Parathyroid adenoma (tissue), 2 donors: ENCODE results near the gene CLIC6.
"Not testable (repeated sequence)": the region's sequence is repeated elsewhere in the genome, so short reads cannot be mapped to it uniquely, and the experiment has no call there.

Experiments used
- H2AFZ ChIP-seq: fragments of 300-600 bp; sonication (generic); one replicate; pipeline ENCODE4 v1.7.0; 2017; ENCODE audit warnings: antibody characterized with exemption, mild to moderate bottlenecking
- H3K27ac ChIP-seq: fragments of 300-600 bp; sonication (generic); one replicate; pipeline ENCODE4 v1.7.0; 2017
- H3K27me3 ChIP-seq: fragments of 300-600 bp; sonication (generic); one replicate; pipeline ENCODE4 v1.7.0; 2017; ENCODE audit warnings: low read length; ENCODE audit not compliant: control insufficient read depth, insufficient read depth
- H3K36me3 ChIP-seq: fragments of 300-600 bp; sonication (generic); one replicate; pipeline ENCODE4 v1.7.0; 2017; ENCODE audit warnings: low read length; ENCODE audit not compliant: control insufficient read depth, insufficient read depth
- H3K4me1 ChIP-seq: fragments of 300-600 bp; sonication (generic); one replicate; pipeline ENCODE4 v1.7.0; 2017; ENCODE audit warnings: control low read depth
- H3K4me2 ChIP-seq: fragments of 300-600 bp; sonication (generic); one replicate; pipeline ENCODE4 v1.7.0; 2017; ENCODE audit warnings: low read length
- H3K4me3 ChIP-seq: fragments of 300-600 bp; sonication (generic); one replicate; pipeline ENCODE4 v1.7.0; 2017; ENCODE audit warnings: low read depth, low read length
- H3K79me2 ChIP-seq: fragments of 300-600 bp; sonication (generic); one replicate; pipeline ENCODE4 v1.7.0; 2017; ENCODE audit warnings: control low read depth
- H3K9ac ChIP-seq: fragments of 300-600 bp; sonication (generic); one replicate; pipeline ENCODE4 v1.7.0; 2017; ENCODE audit warnings: mild to moderate bottlenecking
- H3K9me3 ChIP-seq: fragments of 300-600 bp; sonication (generic); one replicate; pipeline ENCODE4 v1.7.0; 2017; ENCODE audit warnings: low read length; ENCODE audit not compliant: control insufficient read depth
- TF ChIP-seq, protein P1 (sequence below): fragments of 300-600 bp; sonication (generic); IDR thresholded peaks from one replicate; pipeline ENCODE4 v1.7.0; 2017; ENCODE audit warnings: antibody characterized with exemption, mild to moderate bottlenecking
- donor health status: primary hyperparathyroidism.

CLIC6 gene

DNA sequence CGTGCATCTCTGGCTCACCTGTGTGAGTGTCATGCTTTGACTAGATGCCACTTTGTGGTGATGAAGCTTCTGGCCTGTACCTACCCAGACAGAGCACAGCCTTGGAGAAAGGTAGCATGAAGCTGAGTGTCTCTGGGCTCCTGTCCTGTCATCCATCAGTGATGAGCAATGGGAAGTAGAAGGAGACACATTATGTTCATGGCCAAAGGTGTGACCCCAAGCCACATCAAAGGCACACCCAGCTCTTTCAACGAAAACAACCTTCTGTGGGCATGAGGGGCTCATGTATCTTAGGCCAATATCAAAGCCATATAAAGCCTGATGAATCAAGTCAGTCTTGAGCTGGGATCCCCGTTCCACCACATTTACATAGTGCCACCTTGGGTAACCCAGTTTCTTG, 1.0 kb upstream of the CLIC6 start:
- H3K4me1 ChIP-seq = peaks cover 2% of the 10 kb centered on the region
- H3K79me2 ChIP-seq = no peaks in the 10 kb centered on the region
- no peak overlapping the region for H3K4me3 ChIP-seq
- H3K36me3 ChIP-seq = no peaks in the 10 kb centered on the region
- TF ChIP-seq, protein P1, sequence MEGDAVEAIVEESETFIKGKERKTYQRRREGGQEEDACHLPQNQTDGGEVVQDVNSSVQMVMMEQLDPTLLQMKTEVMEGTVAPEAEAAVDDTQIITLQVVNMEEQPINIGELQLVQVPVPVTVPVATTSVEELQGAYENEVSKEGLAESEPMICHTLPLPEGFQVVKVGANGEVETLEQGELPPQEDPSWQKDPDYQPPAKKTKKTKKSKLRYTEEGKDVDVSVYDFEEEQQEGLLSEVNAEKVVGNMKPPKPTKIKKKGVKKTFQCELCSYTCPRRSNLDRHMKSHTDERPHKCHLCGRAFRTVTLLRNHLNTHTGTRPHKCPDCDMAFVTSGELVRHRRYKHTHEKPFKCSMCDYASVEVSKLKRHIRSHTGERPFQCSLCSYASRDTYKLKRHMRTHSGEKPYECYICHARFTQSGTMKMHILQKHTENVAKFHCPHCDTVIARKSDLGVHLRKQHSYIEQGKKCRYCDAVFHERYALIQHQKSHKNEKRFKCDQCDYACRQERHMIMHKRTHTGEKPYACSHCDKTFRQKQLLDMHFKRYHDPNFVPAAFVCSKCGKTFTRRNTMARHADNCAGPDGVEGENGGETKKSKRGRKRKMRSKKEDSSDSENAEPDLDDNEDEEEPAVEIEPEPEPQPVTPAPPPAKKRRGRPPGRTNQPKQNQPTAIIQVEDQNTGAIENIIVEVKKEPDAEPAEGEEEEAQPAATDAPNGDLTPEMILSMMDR = no peak
- no peak overlapping the region for H3K27ac ChIP-seq
- H3K9me3 ChIP-seq = no peaks in the 10 kb centered on the region
- no peak overlapping the region for H2AFZ ChIP-seq
- H3K27me3 ChIP-seq = no peaks in the 10 kb centered on the region
- no peak overlapping the region for H3K9ac ChIP-seq
- H3K4me2 ChIP-seq = no peak overlapping the region

DNA sequence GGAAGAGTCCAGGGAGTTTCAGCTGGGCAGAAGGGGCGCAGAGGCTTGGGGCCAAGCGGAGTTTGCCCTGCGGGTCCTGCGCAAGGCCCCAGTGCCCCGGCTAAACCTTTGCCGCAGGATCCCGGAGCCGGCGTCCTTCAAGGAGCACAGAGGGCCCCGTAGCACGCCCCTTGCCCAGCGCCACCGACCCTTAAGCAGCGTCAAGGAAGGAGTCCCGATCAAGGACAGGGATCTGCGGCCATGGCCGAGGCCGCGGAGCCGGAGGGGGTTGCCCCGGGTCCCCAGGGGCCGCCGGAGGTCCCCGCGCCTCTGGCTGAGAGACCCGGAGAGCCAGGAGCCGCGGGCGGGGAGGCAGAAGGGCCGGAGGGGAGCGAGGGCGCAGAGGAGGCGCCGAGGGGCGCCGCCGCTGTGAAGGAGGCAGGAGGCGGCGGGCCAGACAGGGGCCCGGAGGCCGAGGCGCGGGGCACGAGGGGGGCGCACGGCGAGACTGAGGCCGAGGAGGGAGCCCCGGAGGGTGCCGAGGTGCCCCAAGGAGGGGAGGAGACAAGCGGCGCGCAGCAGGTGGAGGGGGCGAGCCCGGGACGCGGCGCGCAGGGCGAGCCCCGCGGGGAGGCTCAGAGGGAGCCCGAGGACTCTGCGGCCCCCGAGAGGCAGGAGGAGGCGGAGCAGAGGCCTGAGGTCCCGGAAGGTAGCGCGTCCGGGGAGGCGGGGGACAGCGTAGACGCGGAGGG, 520 bp downstream of the CLIC6 start:
- no peaks in the 10 kb centered on the region for H3K79me2 ChIP-seq
- H3K27ac ChIP-seq = peak overlapping the region; percentile 71
- peaks cover 2% of the 10 kb centered on the region for H3K4me1 ChIP-seq
- TF ChIP-seq, protein P1 = no peak
- H3K9ac ChIP-seq = peak overlapping the region; percentile 53
- H3K9me3 ChIP-seq = no peaks in the 10 kb centered on the region
- peak overlapping the region; percentile 86 for H3K4me2 ChIP-seq
- peak overlapping the region; percentile 85 for H2AFZ ChIP-seq
- H3K36me3 ChIP-seq = no peaks in the 10 kb centered on the region
- H3K4me3 ChIP-seq = peak overlapping the region; percentile 72
- no peaks in the 10 kb centered on the region for H3K27me3 ChIP-seq

DNA sequence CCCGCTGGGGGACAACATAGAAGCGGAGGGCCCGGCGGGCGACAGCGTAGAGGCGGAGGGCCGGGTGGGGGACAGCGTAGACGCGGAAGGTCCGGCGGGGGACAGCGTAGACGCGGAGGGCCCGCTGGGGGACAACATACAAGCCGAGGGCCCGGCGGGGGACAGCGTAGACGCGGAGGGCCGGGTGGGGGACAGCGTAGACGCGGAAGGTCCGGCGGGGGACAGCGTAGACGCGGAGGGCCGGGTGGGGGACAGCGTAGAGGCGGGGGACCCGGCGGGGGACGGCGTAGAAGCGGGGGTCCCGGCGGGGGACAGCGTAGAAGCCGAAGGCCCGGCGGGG, 1.1 kb downstream of the CLIC6 start:
- peak overlapping the region; percentile 86 for H3K4me2 ChIP-seq
- not testable (repeated sequence) for H3K27me3 ChIP-seq, H3K79me2 ChIP-seq, H3K9me3 ChIP-seq, H3K9ac ChIP-seq, H3K36me3 ChIP-seq, H3K4me1 ChIP-seq
- H3K4me3 ChIP-seq = peak overlapping the region; percentile 72
- peak overlapping the region; percentile 85 for H2AFZ ChIP-seq
- H3K27ac ChIP-seq = peak overlapping the region; percentile 71

DNA sequence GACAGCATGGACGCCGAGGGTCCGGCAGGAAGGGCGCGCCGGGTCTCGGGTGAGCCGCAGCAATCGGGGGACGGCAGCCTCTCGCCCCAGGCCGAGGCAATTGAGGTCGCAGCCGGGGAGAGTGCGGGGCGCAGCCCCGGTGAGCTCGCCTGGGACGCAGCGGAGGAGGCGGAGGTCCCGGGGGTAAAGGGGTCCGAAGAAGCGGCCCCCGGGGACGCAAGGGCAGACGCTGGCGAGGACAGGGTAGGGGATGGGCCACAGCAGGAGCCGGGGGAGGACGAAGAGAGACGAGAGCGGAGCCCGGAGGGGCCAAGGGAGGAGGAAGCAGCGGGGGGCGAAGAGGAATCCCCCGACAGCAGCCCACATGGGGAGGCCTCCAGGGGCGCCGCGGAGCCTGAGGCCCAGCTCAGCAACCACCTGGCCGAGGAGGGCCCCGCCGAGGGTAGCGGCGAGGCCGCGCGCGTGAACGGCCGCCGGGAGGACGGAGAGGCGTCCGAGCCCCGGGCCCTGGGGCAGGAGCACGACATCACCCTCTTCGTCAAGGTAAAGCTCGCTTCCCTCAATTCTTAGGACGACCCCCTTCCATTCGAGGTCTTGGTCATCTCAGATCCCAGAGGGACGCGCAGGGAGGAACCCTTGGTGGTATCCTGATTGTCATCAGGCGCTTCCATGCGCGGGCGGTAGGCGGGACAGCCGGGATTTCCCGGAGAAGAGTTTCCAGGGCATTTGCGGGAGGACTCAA, 1.6 kb downstream of the CLIC6 start:
- H3K27ac ChIP-seq = peak overlapping the region; percentile 56

DNA sequence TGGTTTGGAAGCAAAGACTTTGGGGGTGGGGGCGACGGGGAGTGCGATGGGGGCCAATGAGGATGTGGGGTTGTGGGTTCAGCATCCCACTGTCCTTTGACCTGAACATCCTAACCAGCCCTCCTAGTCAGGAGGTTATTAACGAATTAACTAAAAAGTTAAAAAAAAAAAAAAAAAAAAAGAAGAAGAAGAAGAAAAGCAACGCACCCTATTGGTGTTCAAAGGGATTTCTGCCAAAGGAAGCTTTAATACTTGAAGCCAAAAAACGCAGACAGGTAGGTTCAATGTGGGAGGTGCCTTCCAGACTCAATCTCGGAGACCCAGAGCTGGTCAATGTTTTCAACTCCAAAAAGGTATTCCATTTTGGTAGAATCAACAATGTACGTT, 2.2 kb downstream of the CLIC6 start:
- Histone ChIP-seq H3K9ac (no peak overlapping the region), H3K9me3 (no peaks in the 10 kb centered on the region), H3K79me2 (no peaks in the 10 kb centered on the region), H3K27ac (no peak overlapping the region), H3K36me3 (no peaks in the 10 kb centered on the region), H3K27me3 (no peaks in the 10 kb centered on the region), H3K4me3 (peak overlapping the region; percentile 72), H3K4me1 (peaks cover 2% of the 10 kb centered on the region), H2AFZ (peak overlapping the region; percentile 85), H3K4me2 (peak overlapping the region; percentile 86)
- TF ChIP-seq, protein P1 = no peak

More for the DNA sequence above, 1.6 kb downstream of the CLIC6 start:
- Histone ChIP-seq H3K79me2 (no peaks in the 10 kb centered on the region), H3K27me3 (no peaks in the 10 kb centered on the region), H2AFZ (peak overlapping the region; percentile 85), H3K4me1 (peaks cover 2% of the 10 kb centered on the region), H3K36me3 (no peaks in the 10 kb centered on the region), H3K4me2 (peak overlapping the region; percentile 86), H3K4me3 (peak overlapping the region; percentile 72), H3K9me3 (no peaks in the 10 kb centered on the region), H3K9ac (no peak overlapping the region)
- TF ChIP-seq, protein P1 = no peak
